ENCODE data around the gene SPEG. TPM values are rescaled to one million over a fixed set of nuclear protein-coding genes. Genes with fewer than 3 reads are reported as not detected.

Gene SPEG
- total RNA-seq, 1 experiment from 2014 or later: 23.3 TPM

- intact Hi-C loops (cut with micrococcal nuclease): no loop called here
- H3K27me3 Mint-ChIP-seq (ENCODE audit: insufficient read depth, unreplicated experiment): peaks cover 15% of the 10 kb centered on the region
- no peak overlapping the region for H3K27ac Mint-ChIP-seq (ENCODE audit: low read depth, unreplicated experiment)
- H3K4me3 Mint-ChIP-seq (ENCODE audit: unreplicated experiment): no peak overlapping the region
- H3K36me3 Mint-ChIP-seq (ENCODE audit: insufficient read depth, unreplicated experiment): no peaks in the 10 kb centered on the region
- CTCF ChIA-PET: interaction anchor here (0.6 to 1.2 kb wide), 6 partner anchors 19 to 219 kb away, joined by 3 to 4 read pairs (median 3); no protein-coding TSS in a partner anchor
- no peaks in the 10 kb centered on the region for H3K4me1 Mint-ChIP-seq (ENCODE audit: insufficient read depth, unreplicated experiment)
- BruUV-seq (replicated peaks): no TSS peak
- POLR2A ChIA-PET: no interaction called here
- H3K9me3 Mint-ChIP-seq (ENCODE audit: unreplicated experiment): no peaks in the 10 kb centered on the region
- TF ChIP-seq CTCF (IDR thresholded peaks at IDR 0.05; ENCODE audit: unreplicated experiment): no peak
- no peak for DNase-seq (ENCODE audit: unreplicated experiment)
These were observed 10.8 kb upstream of the SPEG start for GRCh38 chr2:219423652-219424377.

GRCh38 chr2:219425238-219426067, 9.2 kb upstream of the SPEG start:
- POLR2A ChIA-PET: no interaction called here
- no peak overlapping the region for H3K27ac Mint-ChIP-seq (ENCODE audit: low read depth, unreplicated experiment)
- H3K4me1 Mint-ChIP-seq (ENCODE audit: insufficient read depth, unreplicated experiment): no peaks in the 10 kb centered on the region
- CTCF ChIA-PET: no interaction called here
- DNase-seq (ENCODE audit: unreplicated experiment): no peak
- no TSS peak for BruUV-seq (replicated peaks)
- intact Hi-C loops (cut with micrococcal nuclease): no loop called here
- no peaks in the 10 kb centered on the region for H3K36me3 Mint-ChIP-seq (ENCODE audit: insufficient read depth, unreplicated experiment)
- peaks cover 15% of the 10 kb centered on the region for H3K27me3 Mint-ChIP-seq (ENCODE audit: insufficient read depth, unreplicated experiment)
- no peak overlapping the region for H3K4me3 Mint-ChIP-seq (ENCODE audit: unreplicated experiment)
- no peaks in the 10 kb centered on the region for H3K9me3 Mint-ChIP-seq (ENCODE audit: unreplicated experiment)
- no peak for TF ChIP-seq CTCF (IDR thresholded peaks at IDR 0.05; ENCODE audit: unreplicated experiment)

- no TSS peak for BruUV-seq (replicated peaks)
- no peaks in the 10 kb centered on the region for H3K9me3 Mint-ChIP-seq (ENCODE audit: unreplicated experiment)
- H3K27ac Mint-ChIP-seq (ENCODE audit: low read depth, unreplicated experiment): no peak overlapping the region
- no peak overlapping the region for H3K4me3 Mint-ChIP-seq (ENCODE audit: unreplicated experiment)
- H3K27me3 Mint-ChIP-seq (ENCODE audit: insufficient read depth, unreplicated experiment): peaks cover 15% of the 10 kb centered on the region
- POLR2A ChIA-PET: no interaction called here
- no peaks in the 10 kb centered on the region for H3K36me3 Mint-ChIP-seq (ENCODE audit: insufficient read depth, unreplicated experiment)
- TF ChIP-seq CTCF (IDR thresholded peaks at IDR 0.05; ENCODE audit: unreplicated experiment): no peak
- intact Hi-C loops (cut with micrococcal nuclease): no loop called here
- CTCF ChIA-PET: no interaction called here
- DNase-seq (ENCODE audit: unreplicated experiment): no peak
- H3K4me1 Mint-ChIP-seq (ENCODE audit: insufficient read depth, unreplicated experiment): no peaks in the 10 kb centered on the region
These were observed 8.6 kb upstream of the SPEG start for GRCh38 chr2:219426068-219426443.

GRCh38 chr2:219426534-219427136, 8.0 kb upstream of the SPEG start:
- DNase-seq (ENCODE audit: unreplicated experiment): no peak
- H3K36me3 Mint-ChIP-seq (ENCODE audit: insufficient read depth, unreplicated experiment): no peaks in the 10 kb centered on the region
- no peak overlapping the region for H3K4me3 Mint-ChIP-seq (ENCODE audit: unreplicated experiment)
- ChIA-PET CTCF (interaction anchor here (0.6 kb wide), 1 partner anchor 265 kb away, joined by 3 read pairs; no protein-coding TSS in a partner anchor), POLR2A (no interaction called here)
- intact Hi-C loops (cut with micrococcal nuclease): no loop called here
- BruUV-seq (replicated peaks): no TSS peak
- peaks cover 15% of the 10 kb centered on the region for H3K27me3 Mint-ChIP-seq (ENCODE audit: insufficient read depth, unreplicated experiment)
- no peaks in the 10 kb centered on the region for H3K4me1 Mint-ChIP-seq (ENCODE audit: insufficient read depth, unreplicated experiment)
- no peak for TF ChIP-seq CTCF (IDR thresholded peaks at IDR 0.05; ENCODE audit: unreplicated experiment)
- no peak overlapping the region for H3K27ac Mint-ChIP-seq (ENCODE audit: low read depth, unreplicated experiment)
- no peaks in the 10 kb centered on the region for H3K9me3 Mint-ChIP-seq (ENCODE audit: unreplicated experiment)

All from MCF 10A (cell line).